Measurements from ENCODE around the gene NCAM2.

- TF ChIP-seq, protein P1, sequence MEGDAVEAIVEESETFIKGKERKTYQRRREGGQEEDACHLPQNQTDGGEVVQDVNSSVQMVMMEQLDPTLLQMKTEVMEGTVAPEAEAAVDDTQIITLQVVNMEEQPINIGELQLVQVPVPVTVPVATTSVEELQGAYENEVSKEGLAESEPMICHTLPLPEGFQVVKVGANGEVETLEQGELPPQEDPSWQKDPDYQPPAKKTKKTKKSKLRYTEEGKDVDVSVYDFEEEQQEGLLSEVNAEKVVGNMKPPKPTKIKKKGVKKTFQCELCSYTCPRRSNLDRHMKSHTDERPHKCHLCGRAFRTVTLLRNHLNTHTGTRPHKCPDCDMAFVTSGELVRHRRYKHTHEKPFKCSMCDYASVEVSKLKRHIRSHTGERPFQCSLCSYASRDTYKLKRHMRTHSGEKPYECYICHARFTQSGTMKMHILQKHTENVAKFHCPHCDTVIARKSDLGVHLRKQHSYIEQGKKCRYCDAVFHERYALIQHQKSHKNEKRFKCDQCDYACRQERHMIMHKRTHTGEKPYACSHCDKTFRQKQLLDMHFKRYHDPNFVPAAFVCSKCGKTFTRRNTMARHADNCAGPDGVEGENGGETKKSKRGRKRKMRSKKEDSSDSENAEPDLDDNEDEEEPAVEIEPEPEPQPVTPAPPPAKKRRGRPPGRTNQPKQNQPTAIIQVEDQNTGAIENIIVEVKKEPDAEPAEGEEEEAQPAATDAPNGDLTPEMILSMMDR (IDR thresholded peaks at IDR 0.05): no peak
- no peak for TF ChIP-seq EZH2 (IDR thresholded peaks at IDR 0.05; ENCODE audit: borderline replicate concordance, insufficient read depth, low read depth, low read length, poor library complexity, severe bottlenecking)
Observed at GRCh38 chr21:20949884-20950283, 48.3 kb upstream of the NCAM2 start.
